HepG2 (cell line): ENCODE data around the gene SHOX. TPM values are rescaled to one million over a fixed set of nuclear protein-coding genes. Genes with fewer than 3 reads are reported as not detected.

Experiments
- ATAC-seq: fragments of 200-7000 bp; cut with Tn5 transposase; 3 replicates; pipeline ENCODE4 v1.9.1; 2020; ENCODE audit warnings: mild to moderate bottlenecking, moderate library complexity
- BruUV-seq: library from RNA; stranded (reverse); fragments of 400-500 nt; replicated peaks from 2 replicates; lab custom pipeline; 2021; lab: Mats Ljungman, UMichigan
- CTCF ChIA-PET: fragments of 300-600 bp; formaldehyde crosslinking; extraction: SDS; loops from one replicate; lab custom pipeline; 2021; ENCODE audit warnings: low total read pairs, inconsistent platforms, low intra/inter-chr PET ratio; lab: Yijun Ruan, JAX
- POLR2A ChIA-PET: fragments of 350-600 bp; sonication (Branson Sonifier 250); formaldehyde crosslinking; loops from one replicate; lab custom pipeline; 2020; ENCODE audit warnings: antibody characterized with exemption, inconsistent platforms; lab: Yijun Ruan, JAX
- DNase-seq: peaks from one replicate; pipeline ENCODE4 v3.0.0-alpha.2; 2015; ENCODE audit warnings: low spot score
- FAIRE-seq: peaks from 3 replicates; lab custom pipeline; 2011; peaks lifted over from hg19 to GRCh38; lab: Jason Lieb, UNC
- H2AFZ ChIP-seq: one replicate; pipeline ENCODE4 v1.6.1; 2011; ENCODE audit warnings: low read length, inconsistent platforms
- H3K27ac ChIP-seq: fragments of 300-600 bp; 3 replicates; pipeline ENCODE4 v1.8.0; 2011; ENCODE audit warnings: mixed run types, mild to moderate bottlenecking, mixed read lengths, low read length, inconsistent platforms; ENCODE audit not compliant: insufficient read depth; ENCODE audit errors: extremely low read length
- H3K27me3 ChIP-seq, 2 experiments: fragments of 200-600 bp in 1 of 2; 2 replicates in 1 of 2; 3 replicates in 1 of 2; pipeline versions ENCODE4 v1.6.0 to v1.8.0; 2011; ENCODE audit warnings: low read length in 2 of 2, mild to moderate bottlenecking in 2 of 2, moderate library complexity in 2 of 2, inconsistent platforms in 1 of 2; ENCODE audit not compliant: insufficient read depth in 2 of 2, control insufficient read depth in 1 of 2
- H3K36me3 ChIP-seq, 2 experiments: fragments of 200-600 bp in 1 of 2; replicated peaks in 1 of 2; 2 replicates in 1 of 2; 3 replicates in 1 of 2; pipeline versions ENCODE4 v1.5.1 to v1.8.0; 2011; ENCODE audit warnings: low read length in 2 of 2, inconsistent platforms in 1 of 2; ENCODE audit not compliant: insufficient read depth in 2 of 2, control insufficient read depth in 1 of 2
- H3K4me1 ChIP-seq: 2 replicates; pipeline ENCODE4 v1.5.1; 2012; ENCODE audit warnings: low read length, inconsistent platforms; ENCODE audit not compliant: insufficient read depth
- H3K4me2 ChIP-seq: 2 replicates; pipeline ENCODE4 v1.6.0; 2011; ENCODE audit warnings: low read depth, low read length, inconsistent platforms
- H3K4me3 ChIP-seq, 3 experiments: fragments of 200-600 bp in 1 of 3; sonication (generic), shearing (Covaris generic) in 1 of 3; replicated peaks in 1 of 3; 2 replicates each; pipeline ENCODE4 v1.5.1; 2011 to 2016; ENCODE audit warnings: low read length in 3 of 3, inconsistent platforms in 2 of 3, low read depth in 2 of 3, mild to moderate bottlenecking in 2 of 3, control low read depth in 1 of 3, mixed read lengths in 1 of 3; ENCODE audit not compliant: insufficient read depth in 1 of 3
- H3K79me2 ChIP-seq: one replicate; pipeline ENCODE4 v1.6.1; 2011; ENCODE audit warnings: low read length, inconsistent platforms; ENCODE audit not compliant: insufficient read depth
- H3K9ac ChIP-seq: 2 replicates; pipeline ENCODE4 v1.6.0; 2011; ENCODE audit warnings: mild to moderate bottlenecking, low read depth, low read length, inconsistent platforms; ENCODE audit not compliant: insufficient read depth
- H3K9me3 ChIP-seq: 2 replicates; pipeline ENCODE4 v1.5.1; 2012; ENCODE audit warnings: mild to moderate bottlenecking, low read length
- H4K20me1 ChIP-seq: 2 replicates; pipeline ENCODE4 v1.6.0; 2011; ENCODE audit warnings: inconsistent platforms, mild to moderate bottlenecking, low read length, moderate library complexity; ENCODE audit not compliant: insufficient read depth
- HOXA3 ChIP-seq: sonication (generic); formaldehyde crosslinking; IDR thresholded peaks from 2 replicates; pipeline ENCODE4 v1.5.0; 2020; ENCODE audit warnings: missing genetic modification reagents
- KDM4B ChIP-seq: sonication (generic); formaldehyde crosslinking; IDR thresholded peaks from 2 replicates; pipeline ENCODE4 v1.4.0; 2020; ENCODE audit warnings: missing genetic modification reagents
- MAZ ChIP-seq, 2 experiments: sonication (generic) in 1 of 2; formaldehyde crosslinking in 1 of 2; IDR thresholded peaks; 2 replicates each; pipeline versions ENCODE4 v1.5.0 to v1.6.1; 2012 to 2020; ENCODE audit warnings: low read depth in 2 of 2, mild to moderate bottlenecking in 2 of 2, borderline replicate concordance in 1 of 2, improper control_type of control experiment in 1 of 2, low read length in 1 of 2, missing genetic modification reagents in 1 of 2, moderate library complexity in 1 of 2
- PPARG ChIP-seq: conservative IDR thresholded peaks from 2 replicates; pipeline ENCODE4 v1.6.1; 2016; ENCODE audit warnings: missing biosample characterization, missing genetic modification reagents
- SMAD1 ChIP-seq: sonication (generic); formaldehyde crosslinking; IDR thresholded peaks from 2 replicates; pipeline ENCODE4 v1.4.0; 2020; ENCODE audit warnings: missing genetic modification reagents, low read depth, mild to moderate bottlenecking, borderline replicate concordance
- TSC22D2 ChIP-seq: sonication (generic); formaldehyde crosslinking; IDR thresholded peaks from 2 replicates; pipeline ENCODE4 v1.5.1; 2020; ENCODE audit warnings: missing genetic modification reagents, mild to moderate bottlenecking, borderline replicate concordance
- WIZ ChIP-seq: sonication (generic); formaldehyde crosslinking; IDR thresholded peaks from 2 replicates; pipeline ENCODE4 v1.5.1; 2020; ENCODE audit warnings: mild to moderate bottlenecking, missing genetic modification reagents
- XRCC5 ChIP-seq: fragments of 200-400 bp; formaldehyde crosslinking; optimal IDR thresholded peaks from 2 replicates; pipeline ENCODE3; 2017; ENCODE audit warnings: mild to moderate bottlenecking, low read length
- ZNF282 ChIP-seq: fragments of 450-650 bp; IDR thresholded peaks from 2 replicates; pipeline ENCODE4 v1.6.1; 2018; ENCODE audit not compliant: partially characterized antibody
- ZNF337 ChIP-seq: sonication (generic); formaldehyde crosslinking; IDR thresholded peaks from 2 replicates; pipeline ENCODE4 v1.5.1; 2020; ENCODE audit warnings: missing genetic modification reagents, low read depth, mild to moderate bottlenecking, borderline replicate concordance
- WGBS: methylation state at CpG from one replicate; pipeline ENCODE4 v1.1.6; 2017; ENCODE audit warnings: low lambda C conversion rate; 5-methylcytosine and 5-hydroxymethylcytosine counted together
- in situ Hi-C: cut with HindIII; loops from 2 replicates; pipeline ENCODE4 v1.10.0; 2017; ENCODE audit warnings: low pct_unique_long_range_greater_than_20kb; ENCODE audit not compliant: extremely low pct_ligation_motif_present
- intact Hi-C: fragments of 100-400 bp; cut with micrococcal nuclease; formaldehyde crosslinking; loops from one replicate; pipeline ENCODE4 v1.10.0; 2022; ENCODE audit not compliant: unreplicated experiment
- polyA plus RNA-seq, 8 experiments: library from polyadenylated mRNA; depleted of rRNA in 3 of 8; stranded (reverse) in 7 of 8; unstranded in 1 of 8; fragments of >200 nt; fragmentation: Illumina TruSeq in 4 of 8; extraction: Trizol in 4 of 8; gene quantifications; 2 replicates each; pipeline versions ENCODE4 v1.2.1 to v1.2.3, GENCODE V29; 2011 to 2016; ENCODE audit warnings: low read depth in 4 of 8, missing spikeins in 1 of 8, mixed read lengths in 1 of 8; ENCODE audit not compliant: insufficient read depth in 1 of 8
- total RNA-seq, 5 experiments: library from RNA; depleted of rRNA; stranded (reverse); fragments of >200 nt; fragmentation: Illumina TruSeq; extraction: Trizol; gene quantifications; 2 replicates each; pipeline ENCODE4 v1.2.3, GENCODE V29; 2016; ENCODE audit warnings: low read depth in 1 of 5
- TF ChIP-seq, protein P1 (sequence below): sonication (generic); formaldehyde crosslinking; IDR thresholded peaks from 2 replicates; pipeline ENCODE4 v1.4.0; 2020; ENCODE audit warnings: mild to moderate bottlenecking, missing genetic modification reagents
- TF ChIP-seq, protein P2 (sequence below): sonication (generic); formaldehyde crosslinking; IDR thresholded peaks from 2 replicates; pipeline ENCODE4 v1.4.0; 2020; ENCODE audit warnings: missing genetic modification reagents, borderline replicate concordance

The SHOX gene
- total and polyA plus RNA-seq, 2 of the 13 experiments (the other 11 are each of a cell fraction or from before 2014, with no cell fraction given): not detected

DNA sequence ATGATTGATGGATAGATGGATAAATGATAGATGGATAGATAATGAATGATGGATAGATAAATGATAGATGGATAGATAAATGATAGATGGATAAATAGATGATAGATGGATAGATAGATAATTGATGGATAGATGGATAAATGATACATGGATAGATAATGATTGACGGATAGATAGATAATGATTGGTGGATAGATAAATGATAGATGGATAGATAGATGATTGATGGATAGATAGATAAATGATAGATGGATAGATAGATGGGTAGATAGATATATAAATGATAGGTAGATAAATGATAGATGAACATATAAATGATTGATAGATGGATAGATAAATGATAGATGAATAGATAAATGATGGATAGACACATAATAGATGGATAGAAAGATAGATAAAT is 49.5 kb upstream of the SHOX start:
- no peak overlapping the region for H3K4me2 ChIP-seq
- no peaks in the 10 kb centered on the region for H3K79me2 ChIP-seq
- 39% methylated on average over 1 of the region's 1 CpG for WGBS
- H3K27ac ChIP-seq: no peak overlapping the region
- no peak overlapping the region for H3K4me3 ChIP-seq
- no peak for TF ChIP-seq ZNF337 (CRISPR knock-in tag)
- TF ChIP-seq TSC22D2: no peak
- TF ChIP-seq XRCC5: no peak
- no peak for TF ChIP-seq WIZ (CRISPR knock-in tag)
- TF ChIP-seq, protein P1, sequence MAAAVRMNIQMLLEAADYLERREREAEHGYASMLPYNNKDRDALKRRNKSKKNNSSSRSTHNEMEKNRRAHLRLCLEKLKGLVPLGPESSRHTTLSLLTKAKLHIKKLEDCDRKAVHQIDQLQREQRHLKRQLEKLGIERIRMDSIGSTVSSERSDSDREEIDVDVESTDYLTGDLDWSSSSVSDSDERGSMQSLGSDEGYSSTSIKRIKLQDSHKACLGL (CRISPR knock-in tag): no peak
- TF ChIP-seq SMAD1 (CRISPR knock-in tag): no peak
- no peak for TF ChIP-seq PPARG (CRISPR knock-in tag)
- no peak for TF ChIP-seq HOXA3
- TF ChIP-seq, protein P2, sequence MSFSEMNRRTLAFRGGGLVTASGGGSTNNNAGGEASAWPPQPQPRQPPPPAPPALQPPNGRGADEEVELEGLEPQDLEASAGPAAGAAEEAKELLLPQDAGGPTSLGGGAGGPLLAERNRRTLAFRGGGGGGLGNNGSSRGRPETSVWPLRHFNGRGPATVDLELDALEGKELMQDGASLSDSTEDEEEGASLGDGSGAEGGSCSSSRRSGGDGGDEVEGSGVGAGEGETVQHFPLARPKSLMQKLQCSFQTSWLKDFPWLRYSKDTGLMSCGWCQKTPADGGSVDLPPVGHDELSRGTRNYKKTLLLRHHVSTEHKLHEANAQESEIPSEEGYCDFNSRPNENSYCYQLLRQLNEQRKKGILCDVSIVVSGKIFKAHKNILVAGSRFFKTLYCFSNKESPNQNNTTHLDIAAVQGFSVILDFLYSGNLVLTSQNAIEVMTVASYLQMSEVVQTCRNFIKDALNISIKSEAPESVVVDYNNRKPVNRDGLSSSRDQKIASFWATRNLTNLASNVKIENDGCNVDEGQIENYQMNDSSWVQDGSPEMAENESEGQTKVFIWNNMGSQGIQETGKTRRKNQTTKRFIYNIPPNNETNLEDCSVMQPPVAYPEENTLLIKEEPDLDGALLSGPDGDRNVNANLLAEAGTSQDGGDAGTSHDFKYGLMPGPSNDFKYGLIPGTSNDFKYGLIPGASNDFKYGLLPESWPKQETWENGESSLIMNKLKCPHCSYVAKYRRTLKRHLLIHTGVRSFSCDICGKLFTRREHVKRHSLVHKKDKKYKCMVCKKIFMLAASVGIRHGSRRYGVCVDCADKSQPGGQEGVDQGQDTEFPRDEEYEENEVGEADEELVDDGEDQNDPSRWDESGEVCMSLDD (CRISPR knock-in tag): no peak
- TF ChIP-seq ZNF282: no peak
- no peak for TF ChIP-seq KDM4B
- no peak for TF ChIP-seq MAZ (IDR thresholded peaks at IDR 0.05; ENCODE audit: borderline replicate concordance, low read depth, low read length)
- TF ChIP-seq MAZ (CRISPR knock-in tag; IDR thresholded peaks at IDR 0.05; ENCODE audit: low read depth): no peak
- no peaks in the 10 kb centered on the region for H3K36me3 ChIP-seq
- H3K4me1 ChIP-seq: no peaks in the 10 kb centered on the region
- no TSS peak for BruUV-seq
- DNase-seq (no peak), FAIRE-seq (no peak), ATAC-seq (no peak)
- no peak overlapping the region for H2AFZ ChIP-seq
- in situ Hi-C loops: no loop called here
- ChIA-PET POLR2A (no interaction called here), CTCF (no interaction called here)
- no peaks in the 10 kb centered on the region for H4K20me1 ChIP-seq
- H3K9ac ChIP-seq: no peak overlapping the region
- intact Hi-C loops: no loop called here
- H3K27me3 ChIP-seq: no peaks in the 10 kb centered on the region
- no peaks in the 10 kb centered on the region for H3K9me3 ChIP-seq
